Peyer's patch (tissue), 4 donors: ENCODE results near the gene ILDR2.

ENCODE experiments used
- CTCF ChIP-seq, 6 experiments: fragments of 450-650 bp in 4 of 6; fragments of 200-600 bp in 2 of 6; sonication (generic) in 1 of 6; IDR thresholded peaks; one replicate each; pipeline ENCODE4 v1.5.1; 2017 to 2019; ENCODE audit warnings: antibody characterized with exemption in 6 of 6, mild to moderate bottlenecking in 3 of 6, moderate library complexity in 1 of 6
- POLR2A ChIP-seq, 2 donors: fragments of 450-650 bp; IDR thresholded peaks; one replicate each; pipeline ENCODE4 v1.5.1; 2017; ENCODE audit warnings: antibody characterized with exemption in 2 of 2, mild to moderate bottlenecking in 2 of 2, moderate library complexity in 2 of 2

- TF ChIP-seq CTCF (IDR thresholded peaks at IDR 0.05) (no peak), POLR2A (IDR thresholded peaks at IDR 0.05) (no peak)
Observed at GRCh38 chr1:166939741-166940375, 35.5 kb downstream of the ILDR2 start.
